GM18507 (cell line): Measurements from ENCODE around the gene IFNA14.
"Not testable (repeated sequence)": the region's sequence is repeated elsewhere in the genome, so short reads cannot be mapped to it uniquely, and the experiment has no call there.

ENCODE experiments used
- DNase-seq: peaks from one replicate; pipeline ENCODE4 v3.0.0; 2011; ENCODE audit warnings: low read depth; ENCODE audit not compliant: insufficient read length; ENCODE audit errors: extremely low spot score
- FAIRE-seq: peaks from 2 replicates; lab custom pipeline; 2011; peaks lifted over from hg19 to GRCh38; lab: Jason Lieb, UNC

Gene IFNA14

GRCh38 chr9:21233258-21233657 lies 6.5 kb downstream of the IFNA14 start:
- DNase-seq (no peak), FAIRE-seq (no peak)

- DNase-seq, result no peak
- no peak for FAIRE-seq
Observed at GRCh38 chr9:21228122-21228521, 11.7 kb downstream of the IFNA14 start, which contains the start of gene IFNA17. TSS of gene IFNA17 (minus strand) at chr9:21228222. CDS start at chr9:21228173, 49 bp downstream.

GRCh38 chr9:21217211-21217610 lies 22.6 kb downstream of the IFNA14 start, which contains the start of gene IFNA16:
TSS of gene IFNA16 (minus strand) at chr9:21217311. CDS start at chr9:21217305, 6 bp downstream.
- not testable (repeated sequence) for DNase-seq, FAIRE-seq

GRCh38 chr9:21213411-21214326 lies 26.1 kb downstream of the IFNA14 start:
- peak; percentile 64 for FAIRE-seq
- DNase-seq, result not testable (repeated sequence)

- not testable (repeated sequence) for FAIRE-seq, DNase-seq
Observed at GRCh38 chr9:21212160-21212559, 27.6 kb downstream of the IFNA14 start.

- not testable (repeated sequence) for FAIRE-seq, DNase-seq
Observed at GRCh38 chr9:21210782-21211181, 29.0 kb downstream of the IFNA14 start.

- no peak for FAIRE-seq
- DNase-seq, result no peak
Observed at GRCh38 chr9:21210311-21210710, 29.5 kb downstream of the IFNA14 start.

- not testable (repeated sequence) for FAIRE-seq, DNase-seq
Observed at GRCh38 chr9:21207043-21207442, 32.8 kb downstream of the IFNA14 start, which contains the start of gene IFNA10. TSS of gene IFNA10 (minus strand) at chr9:21207143. CDS start at chr9:21207097, 46 bp downstream.

GRCh38 chr9:21205204-21205603 lies 34.6 kb downstream of the IFNA14 start:
- DNase-seq (no peak), FAIRE-seq (no peak)

- not testable (repeated sequence) for DNase-seq, FAIRE-seq
Observed at GRCh38 chr9:21202105-21202504, 37.7 kb downstream of the IFNA14 start, which contains the start of gene IFNA7. TSS of gene IFNA7 (minus strand) at chr9:21202205. CDS start at chr9:21202165, 40 bp downstream.

- DNase-seq, result not testable (repeated sequence)
- FAIRE-seq, result peak; percentile 92
Observed at GRCh38 chr9:21194867-21195776, 44.7 kb downstream of the IFNA14 start.
